ENCODE results near the gene UTP18.

DNA sequence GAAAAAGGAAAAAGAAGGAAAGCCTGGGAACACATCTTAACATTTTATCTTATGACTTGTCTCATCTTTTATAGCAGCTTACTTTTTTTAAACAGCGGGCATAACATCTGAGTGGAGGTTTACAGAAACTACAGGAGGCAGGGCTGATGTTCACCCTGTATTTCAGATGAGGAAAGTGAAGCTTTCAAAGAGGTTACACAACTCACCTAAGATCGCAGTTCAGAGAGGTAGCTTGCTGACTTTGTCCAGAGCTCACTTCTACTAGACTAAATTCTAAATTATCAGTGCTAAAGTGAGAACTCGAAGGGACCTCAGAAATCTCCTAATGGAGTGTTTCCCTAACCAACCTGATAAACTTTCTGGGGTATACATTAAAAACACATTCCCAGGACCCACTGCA, 4.2 kb upstream of the UTP18 start:
- TF ChIP-seq CTCF (IDR thresholded peaks at IDR 0.05 in 8 of 11, conservative IDR thresholded peaks at IDR 0.05 in 3 of 11) (no peak), POLR2A (IDR thresholded peaks at IDR 0.05) (no peak), POLR2AphosphoS5 (IDR thresholded peaks at IDR 0.05) (no peak)
